GM10266 (cell line): ENCODE data around the gene SFTPA1.
"Not testable (repeated sequence)": the region's sequence is repeated elsewhere in the genome, so short reads cannot be mapped to it uniquely, and the experiment has no call there.

Experiments used
- DNase-seq: peaks from one replicate; pipeline ENCODE4 v3.0.0; 2012; ENCODE audit errors: extremely low spot score
- TF ChIP-seq, protein P1 (sequence below): IDR thresholded peaks from 2 replicates; pipeline ENCODE4 v1.5.1; 2012; ENCODE audit warnings: mild to moderate bottlenecking, low read depth; ENCODE audit not compliant: control insufficient read depth, insufficient read depth; ENCODE audit errors: missing control alignments

Gene SFTPA1

DNA sequence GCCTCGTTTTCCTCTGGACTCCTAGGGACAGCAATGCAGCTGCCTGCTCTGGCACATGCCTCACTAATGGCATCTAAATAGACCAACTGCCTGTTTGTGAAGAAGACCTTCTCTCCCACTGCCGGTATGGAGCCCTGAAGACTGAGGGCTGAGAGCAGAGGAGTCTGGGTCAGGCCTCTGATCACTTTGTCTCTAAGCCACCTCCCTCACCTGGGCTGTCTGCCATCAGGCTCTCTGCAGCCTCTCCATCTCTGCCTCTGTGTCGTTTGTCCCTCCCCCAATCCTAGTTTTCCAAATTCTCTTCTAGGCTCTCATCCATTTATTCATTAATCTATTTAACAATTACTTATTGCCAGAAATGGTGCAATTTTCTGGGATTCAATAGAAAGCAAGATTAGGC, 15.2 kb upstream of the SFTPA1 start:
- no peak for DNase-seq
- TF ChIP-seq, protein P1, sequence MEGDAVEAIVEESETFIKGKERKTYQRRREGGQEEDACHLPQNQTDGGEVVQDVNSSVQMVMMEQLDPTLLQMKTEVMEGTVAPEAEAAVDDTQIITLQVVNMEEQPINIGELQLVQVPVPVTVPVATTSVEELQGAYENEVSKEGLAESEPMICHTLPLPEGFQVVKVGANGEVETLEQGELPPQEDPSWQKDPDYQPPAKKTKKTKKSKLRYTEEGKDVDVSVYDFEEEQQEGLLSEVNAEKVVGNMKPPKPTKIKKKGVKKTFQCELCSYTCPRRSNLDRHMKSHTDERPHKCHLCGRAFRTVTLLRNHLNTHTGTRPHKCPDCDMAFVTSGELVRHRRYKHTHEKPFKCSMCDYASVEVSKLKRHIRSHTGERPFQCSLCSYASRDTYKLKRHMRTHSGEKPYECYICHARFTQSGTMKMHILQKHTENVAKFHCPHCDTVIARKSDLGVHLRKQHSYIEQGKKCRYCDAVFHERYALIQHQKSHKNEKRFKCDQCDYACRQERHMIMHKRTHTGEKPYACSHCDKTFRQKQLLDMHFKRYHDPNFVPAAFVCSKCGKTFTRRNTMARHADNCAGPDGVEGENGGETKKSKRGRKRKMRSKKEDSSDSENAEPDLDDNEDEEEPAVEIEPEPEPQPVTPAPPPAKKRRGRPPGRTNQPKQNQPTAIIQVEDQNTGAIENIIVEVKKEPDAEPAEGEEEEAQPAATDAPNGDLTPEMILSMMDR: no peak

DNA sequence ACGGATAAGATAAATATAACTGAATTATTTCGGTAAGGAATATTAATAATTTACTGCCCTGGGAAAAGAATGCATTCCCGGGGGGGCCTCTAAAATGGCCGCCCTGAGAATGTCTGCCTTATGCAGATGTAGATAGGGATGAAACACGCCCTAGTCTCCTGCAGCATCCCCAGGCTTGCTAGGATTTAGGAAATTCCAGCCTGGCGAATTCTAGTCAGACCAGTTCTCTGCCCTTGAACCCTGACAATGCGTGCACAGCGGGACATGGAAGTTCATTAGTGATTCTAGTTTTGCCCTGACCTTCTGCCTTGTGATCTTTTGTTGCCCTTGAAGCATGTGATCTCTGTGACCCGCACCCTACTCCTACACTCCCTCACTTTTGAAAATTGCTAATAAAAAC, 11.1 kb upstream of the SFTPA1 start:
- DNase-seq: not testable (repeated sequence)

DNA sequence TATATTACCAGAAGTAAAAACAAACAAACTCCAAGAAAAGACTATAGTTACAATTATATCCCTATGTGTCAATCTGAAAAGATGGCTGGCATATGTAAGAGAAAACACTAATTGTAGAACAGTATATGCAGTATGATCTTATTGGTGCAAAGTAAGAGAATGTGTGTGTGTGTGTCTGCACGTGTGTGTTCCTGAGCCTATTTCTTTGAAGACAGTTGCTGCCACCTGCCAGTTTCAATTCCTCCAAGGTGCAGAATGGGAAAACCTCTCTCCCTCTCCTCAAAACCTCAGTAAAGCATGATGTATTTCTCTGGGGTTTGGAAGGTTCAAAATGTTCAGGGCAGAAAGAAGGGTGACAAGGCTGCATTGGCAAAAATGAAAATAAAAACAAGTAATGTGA, 8.8 kb upstream of the SFTPA1 start:
- TF ChIP-seq, protein P1: no peak
- no peak for DNase-seq

DNA sequence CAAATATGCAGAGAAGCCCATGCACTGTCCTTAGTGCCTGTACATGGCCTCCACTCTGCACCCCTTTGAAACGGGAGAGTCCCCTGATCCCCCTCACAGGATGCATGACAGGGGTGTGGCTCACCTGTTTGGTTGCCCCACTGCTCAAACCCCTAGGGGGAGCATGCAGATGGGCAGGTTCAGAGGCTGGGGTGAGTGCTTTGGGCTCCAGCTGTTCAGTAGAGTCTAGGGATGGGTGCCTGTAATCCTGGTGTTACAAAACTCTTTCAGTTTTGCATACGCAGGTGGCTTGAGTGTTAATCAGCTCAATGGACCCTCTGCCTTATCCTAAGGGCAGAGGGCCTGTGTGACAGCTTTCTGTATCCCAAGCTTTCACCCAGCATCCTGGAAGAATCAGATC, 7.8 kb upstream of the SFTPA1 start:
- DNase-seq: no peak
- TF ChIP-seq, protein P1: no peak

DNA sequence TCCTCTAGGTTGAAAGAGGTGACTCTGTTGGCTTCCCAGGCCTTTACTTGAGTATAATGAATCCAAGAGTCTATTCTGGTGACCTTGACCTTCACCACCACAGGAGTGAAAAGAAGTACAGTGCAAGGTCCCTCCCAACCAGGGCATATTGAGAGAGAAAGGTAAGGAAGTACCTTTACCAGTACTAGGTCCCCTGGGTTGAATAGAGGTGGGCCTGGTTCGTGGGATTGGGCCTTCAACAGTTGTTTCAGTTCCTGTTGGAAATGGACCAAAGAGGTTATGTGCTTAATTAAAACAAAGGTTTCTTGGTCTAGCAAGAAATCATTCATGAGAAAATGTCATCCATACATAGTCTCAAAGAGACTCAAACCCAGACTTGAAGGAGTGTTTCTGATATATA, 6.4 kb upstream of the SFTPA1 start:
- DNase-seq: no peak
- TF ChIP-seq, protein P1: no peak

DNA sequence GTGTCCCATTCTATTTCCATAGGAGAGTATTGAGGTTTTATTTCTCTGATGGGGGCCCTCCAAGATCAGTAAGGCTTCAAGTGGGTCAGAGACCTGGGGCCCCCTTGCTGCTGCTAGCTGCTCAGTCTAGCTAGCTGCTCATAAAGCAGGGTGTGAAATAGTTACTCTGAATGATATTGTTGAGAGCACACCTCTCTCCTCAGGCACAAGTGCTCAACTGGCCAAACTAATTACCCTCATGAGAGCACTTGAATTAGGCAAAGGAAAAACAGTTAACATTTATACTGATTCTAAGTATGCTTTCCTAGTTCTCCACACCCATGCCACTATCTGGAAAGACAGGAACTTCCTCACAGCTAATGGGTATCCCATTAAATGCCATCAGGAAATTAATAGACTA, 5.4 kb upstream of the SFTPA1 start:
- DNase-seq: no peak
- TF ChIP-seq, protein P1: no peak

DNA sequence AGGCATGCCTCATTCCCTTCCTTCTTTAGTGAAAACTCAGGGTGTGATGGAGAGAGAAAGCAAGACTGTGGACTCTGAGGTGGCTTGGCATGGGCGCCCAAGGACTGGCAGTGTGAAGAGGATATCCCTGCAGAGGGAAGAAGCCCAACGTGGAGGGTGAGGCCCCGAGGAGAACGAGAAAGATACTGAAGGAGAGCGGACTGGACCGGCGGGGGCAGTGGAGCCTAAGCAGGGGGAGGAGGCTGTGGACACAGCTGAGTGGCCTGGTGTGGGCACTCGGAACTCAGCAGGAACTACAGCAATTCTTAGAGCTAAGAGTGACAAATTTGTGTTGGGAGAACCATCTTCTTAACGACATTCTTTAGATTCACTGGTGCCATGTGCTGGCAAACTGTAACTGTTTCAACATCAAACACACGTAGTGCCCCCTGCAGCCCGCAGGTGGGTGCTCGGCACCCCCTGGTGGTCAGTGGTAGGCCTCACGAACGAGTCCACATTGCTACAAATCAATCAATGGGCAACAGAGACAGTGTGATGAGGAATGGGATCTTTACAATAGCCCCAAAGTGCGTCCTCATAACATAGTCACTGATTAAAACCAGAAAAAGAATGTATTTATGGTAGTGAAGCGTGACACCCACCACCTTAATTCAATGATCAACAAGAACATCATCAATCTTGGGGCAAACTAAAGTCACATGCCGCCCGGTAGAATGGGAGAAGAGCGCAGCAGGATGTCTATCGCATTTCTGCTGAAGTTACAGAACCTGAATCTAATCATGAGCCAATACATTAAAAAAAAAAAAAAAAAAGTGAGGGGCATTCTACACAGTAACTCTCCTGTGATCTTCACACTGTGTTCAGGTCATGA, 2.0 kb upstream of the SFTPA1 start:
- TF ChIP-seq, protein P1: peak; percentile 50
- DNase-seq: peak; percentile 22

DNA sequence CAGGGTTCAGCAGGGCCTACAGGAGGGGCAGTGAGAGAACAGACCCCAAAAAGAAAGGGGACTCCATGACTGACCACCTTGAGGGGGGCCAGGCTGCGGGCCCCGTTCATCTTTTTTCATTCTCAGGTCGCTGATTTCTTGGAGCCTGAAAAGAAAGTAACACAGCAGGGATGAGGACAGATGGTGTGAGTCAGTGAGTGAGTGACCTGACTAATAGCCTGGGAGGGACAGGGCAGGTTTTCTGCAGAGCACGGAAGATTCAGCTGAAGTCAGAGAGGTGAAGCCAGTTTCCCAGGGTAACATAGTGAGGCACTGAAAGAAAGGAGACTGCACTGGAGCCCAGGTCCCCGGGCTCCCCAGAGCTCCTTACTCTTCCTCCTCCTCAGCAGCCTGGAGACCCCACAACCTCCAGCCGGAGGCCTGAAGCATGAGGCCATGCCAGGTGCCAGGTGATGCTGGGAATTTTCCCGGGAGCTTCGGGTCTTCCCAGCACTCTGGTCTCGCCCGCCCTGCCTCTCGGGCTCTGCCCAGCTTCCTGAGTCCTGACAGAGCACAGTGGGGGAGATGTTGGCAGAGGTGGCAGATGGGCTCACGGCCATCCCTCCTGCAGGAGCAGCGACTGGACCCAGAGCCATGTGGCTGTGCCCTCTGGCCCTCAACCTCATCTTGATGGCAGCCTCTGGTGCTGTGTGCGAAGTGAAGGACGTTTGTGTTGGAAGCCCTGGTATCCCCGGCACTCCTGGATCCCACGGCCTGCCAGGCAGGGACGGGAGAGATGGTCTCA, 646 bp downstream of the SFTPA1 start:
- DNase-seq: not testable (repeated sequence)
